Uterus (tissue), 2 donors: Measurements from ENCODE around the gene PARG.
"Not testable (repeated sequence)": the region's sequence is repeated elsewhere in the genome, so short reads cannot be mapped to it uniquely, and the experiment has no call there.

Source experiments
- POLR2A ChIP-seq, 2 donors: fragments of 450-650 bp; IDR thresholded peaks; one replicate each; pipeline ENCODE4 v1.6.1; 2016; ENCODE audit warnings: antibody characterized with exemption in 2 of 2, mild to moderate bottlenecking in 1 of 2, moderate library complexity in 1 of 2
- TF ChIP-seq, protein P1 (sequence below), 4 experiments: fragments of 200-600 bp in 2 of 4; fragments of 450-650 bp in 2 of 4; sonication (generic) in 2 of 4; IDR thresholded peaks; one replicate each; pipeline ENCODE4 v1.5.1; 2016 to 2019; ENCODE audit warnings: antibody characterized with exemption in 4 of 4, mild to moderate bottlenecking in 2 of 4, moderate library complexity in 1 of 4

GRCh38 chr10:49859933-49860332, 81.9 kb downstream of the PARG start:
- TF ChIP-seq, protein P1, sequence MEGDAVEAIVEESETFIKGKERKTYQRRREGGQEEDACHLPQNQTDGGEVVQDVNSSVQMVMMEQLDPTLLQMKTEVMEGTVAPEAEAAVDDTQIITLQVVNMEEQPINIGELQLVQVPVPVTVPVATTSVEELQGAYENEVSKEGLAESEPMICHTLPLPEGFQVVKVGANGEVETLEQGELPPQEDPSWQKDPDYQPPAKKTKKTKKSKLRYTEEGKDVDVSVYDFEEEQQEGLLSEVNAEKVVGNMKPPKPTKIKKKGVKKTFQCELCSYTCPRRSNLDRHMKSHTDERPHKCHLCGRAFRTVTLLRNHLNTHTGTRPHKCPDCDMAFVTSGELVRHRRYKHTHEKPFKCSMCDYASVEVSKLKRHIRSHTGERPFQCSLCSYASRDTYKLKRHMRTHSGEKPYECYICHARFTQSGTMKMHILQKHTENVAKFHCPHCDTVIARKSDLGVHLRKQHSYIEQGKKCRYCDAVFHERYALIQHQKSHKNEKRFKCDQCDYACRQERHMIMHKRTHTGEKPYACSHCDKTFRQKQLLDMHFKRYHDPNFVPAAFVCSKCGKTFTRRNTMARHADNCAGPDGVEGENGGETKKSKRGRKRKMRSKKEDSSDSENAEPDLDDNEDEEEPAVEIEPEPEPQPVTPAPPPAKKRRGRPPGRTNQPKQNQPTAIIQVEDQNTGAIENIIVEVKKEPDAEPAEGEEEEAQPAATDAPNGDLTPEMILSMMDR (IDR thresholded peaks at IDR 0.05): not testable (repeated sequence)
- not testable (repeated sequence) for TF ChIP-seq POLR2A (IDR thresholded peaks at IDR 0.05)
